GM11168 (cell line): ENCODE data around the gene MDM1.

ENCODE experiments used
- in situ Hi-C: fragments of 300-500 bp; cut with MboI; formaldehyde crosslinking; loops from one replicate; pipeline ENCODE4 v1.12.0; 2022; ENCODE audit warnings: low sequenced_read_pairs; ENCODE audit not compliant: unreplicated experiment

MDM1 gene

GRCh38 chr12:68331869-68332727, at the start of gene MDM1:
TSS of gene MDM1 (minus strand) at chr12:68332362. CDS start at chr12:68332245, 117 bp downstream.
- in situ Hi-C loops: no loop called here

GRCh38 chr12:68381476-68382219, 49.5 kb upstream of the MDM1 start:
- in situ Hi-C loops: no loop called here

DNA sequence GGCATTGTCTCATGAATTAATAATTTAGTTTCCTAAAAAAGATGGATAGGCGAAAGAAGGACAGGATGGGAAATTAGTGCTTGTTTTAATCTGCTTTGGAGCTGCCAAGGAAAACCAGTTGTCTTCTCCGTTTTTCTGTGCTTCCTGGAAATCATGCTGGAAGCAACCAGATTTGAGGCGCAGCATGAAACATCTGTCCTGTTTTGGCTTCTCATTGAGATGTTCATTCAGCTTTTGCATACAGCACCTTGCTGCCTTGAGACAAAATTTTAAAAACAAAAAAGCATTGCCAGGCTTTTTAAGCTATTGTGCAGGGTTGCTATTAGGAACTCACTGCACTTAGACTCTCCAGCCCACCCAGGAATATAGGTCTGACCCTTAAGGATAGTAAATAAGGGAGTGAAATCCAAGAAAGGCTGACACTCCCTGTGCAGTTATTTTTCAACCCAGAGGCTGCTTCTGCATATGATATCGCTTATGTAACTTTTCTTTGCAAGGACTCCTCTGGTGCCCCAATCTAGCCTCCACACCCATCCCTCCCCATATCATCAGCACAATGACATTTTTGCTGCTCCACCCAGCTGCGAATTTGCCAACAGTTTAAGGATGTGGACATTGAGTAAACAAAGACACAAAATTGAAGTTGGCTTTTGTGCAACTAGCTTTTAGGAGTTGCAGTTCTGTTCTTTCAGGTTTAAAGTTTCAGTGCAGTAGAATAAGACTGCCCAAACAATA, 46.9 kb upstream of the MDM1 start:
- in situ Hi-C loops: no loop called here

DNA sequence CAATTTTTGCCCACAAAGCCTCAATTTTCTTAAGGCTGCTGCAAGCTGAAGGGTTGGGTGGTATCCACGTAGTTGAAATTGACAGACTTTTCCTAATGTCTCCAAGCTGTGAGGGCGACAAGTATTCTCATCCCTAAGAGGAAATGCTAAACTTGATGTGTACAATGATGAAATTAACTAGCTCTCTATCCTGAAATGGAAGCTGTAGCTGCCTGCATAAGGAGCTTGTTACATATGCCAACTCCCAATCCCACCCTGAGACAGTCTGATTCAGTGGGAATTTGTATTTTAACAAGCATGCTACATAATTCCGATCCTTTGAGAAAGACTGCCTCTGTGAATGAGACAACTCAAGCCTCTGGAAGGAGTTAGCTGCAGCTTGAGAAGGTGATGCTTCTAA, 45.7 kb upstream of the MDM1 start:
- in situ Hi-C loops: no loop called here

GRCh38 chr12:68376901-68377300, 44.7 kb upstream of the MDM1 start:
- in situ Hi-C loops: no loop called here

DNA sequence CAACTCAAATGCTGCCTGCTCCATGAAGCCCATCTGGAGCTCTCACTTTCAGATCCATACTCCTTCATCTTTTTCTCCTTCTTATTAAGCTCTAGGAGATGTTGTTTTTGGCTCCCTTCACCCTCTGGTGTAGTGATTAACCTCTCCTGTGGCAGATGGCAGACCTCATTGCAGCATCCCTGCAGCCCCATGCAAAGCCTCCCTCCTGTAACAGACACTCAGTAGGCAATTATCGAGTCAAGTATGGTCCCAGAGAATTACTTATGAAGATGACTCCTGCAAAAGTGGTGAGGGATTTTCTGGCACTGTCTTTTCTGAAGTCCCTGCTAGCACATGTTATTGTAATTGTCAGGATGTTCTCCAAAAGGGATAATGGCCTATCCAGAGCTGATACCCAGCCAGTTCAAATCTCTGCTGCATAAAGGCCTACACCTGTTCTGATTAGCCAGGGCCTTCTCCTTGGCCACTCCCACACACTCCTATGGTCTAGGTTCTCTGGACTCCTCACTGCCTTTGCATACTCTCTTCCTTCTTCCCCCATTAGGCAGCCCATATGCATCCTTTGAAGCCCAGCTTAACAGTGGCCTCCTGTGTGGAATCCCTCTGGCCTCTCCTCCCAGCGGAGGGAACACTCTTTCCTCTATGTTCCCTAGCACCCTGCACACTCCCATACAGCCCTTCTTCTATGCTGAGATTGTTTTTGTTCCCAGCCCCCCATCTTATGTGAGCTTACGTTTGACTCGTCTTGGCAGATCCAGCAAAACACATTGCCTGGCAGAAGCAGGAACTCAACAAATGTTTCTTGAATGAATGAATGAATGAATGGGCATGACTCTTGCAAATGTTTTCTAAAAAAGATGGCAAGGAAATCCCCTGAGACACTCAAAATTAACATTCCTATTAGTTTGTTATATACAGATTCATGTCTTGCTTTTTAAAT, 43.9 kb upstream of the MDM1 start:
- in situ Hi-C loops: no loop called here

GRCh38 chr12:68374307-68374982, 42.3 kb upstream of the MDM1 start:
- in situ Hi-C loops: loop anchor here (25.0 kb wide), 1 partner anchor 263 kb away; no protein-coding TSS in a partner anchor

GRCh38 chr12:68370667-68371066, 38.5 kb upstream of the MDM1 start:
- in situ Hi-C loops: loop anchor here (25.0 kb wide), 1 partner anchor 267 kb away; no protein-coding TSS in a partner anchor

DNA sequence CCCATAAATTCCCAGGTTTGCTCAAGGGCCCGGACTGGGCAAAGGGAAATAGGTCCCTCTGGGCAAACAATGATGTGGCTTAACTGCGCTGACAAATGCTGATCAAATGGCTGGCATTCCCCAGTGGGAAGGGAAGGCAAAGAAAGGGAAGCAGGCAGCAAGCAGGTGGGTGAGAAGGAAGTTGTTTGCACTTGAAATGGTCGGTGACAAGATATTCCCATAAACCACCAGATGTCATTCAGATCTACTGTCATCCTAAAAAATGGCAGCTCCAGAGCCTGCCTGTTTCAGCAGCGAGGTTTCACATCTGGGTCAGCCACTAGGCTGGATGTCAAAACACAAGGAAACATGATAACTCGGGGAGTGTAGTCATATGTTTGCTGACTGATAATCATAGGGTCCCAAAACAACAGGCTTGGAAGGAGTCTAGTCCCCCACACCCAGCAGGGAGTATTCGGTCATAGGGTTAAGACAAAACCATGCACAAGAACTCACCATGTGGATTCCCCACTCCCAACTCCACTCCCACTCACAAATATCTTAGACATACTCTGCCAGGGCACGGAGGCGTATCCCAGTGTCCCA, 37.9 kb upstream of the MDM1 start:
- in situ Hi-C loops: loop anchor here (25.0 kb wide), 1 partner anchor 267 kb away; no protein-coding TSS in a partner anchor

- in situ Hi-C loops: loop anchor here (25.0 kb wide), 1 partner anchor 269 kb away; no protein-coding TSS in a partner anchor
These were observed 36.2 kb upstream of the MDM1 start for GRCh38 chr12:68368327-68368726.

GRCh38 chr12:68367903-68368302, 35.7 kb upstream of the MDM1 start:
- in situ Hi-C loops: loop anchor here (25.0 kb wide), 1 partner anchor 269 kb away; no protein-coding TSS in a partner anchor

DNA sequence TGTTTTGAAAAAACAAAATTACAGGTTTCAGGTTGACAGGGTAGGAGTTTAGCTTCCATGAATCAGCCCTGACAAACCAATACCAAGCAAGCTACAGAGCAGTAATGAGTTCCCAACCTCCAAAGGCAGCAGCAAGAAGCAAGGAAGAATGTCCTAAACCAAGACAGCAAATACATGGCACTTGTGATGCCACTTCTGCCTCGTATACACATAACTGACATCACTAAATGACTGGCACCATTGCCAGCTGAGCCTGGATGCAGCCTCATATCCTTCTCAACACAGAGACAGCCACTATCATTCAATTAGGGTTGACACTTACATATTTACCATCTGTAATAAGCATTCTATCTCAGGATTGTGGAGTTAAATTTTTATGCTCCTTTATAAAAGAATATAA, 35.0 kb upstream of the MDM1 start:
- in situ Hi-C loops: loop anchor here (25.0 kb wide), 1 partner anchor 270 kb away; no protein-coding TSS in a partner anchor

- in situ Hi-C loops: loop anchor here (25.0 kb wide), 1 partner anchor 272 kb away; no protein-coding TSS in a partner anchor
These were observed 32.9 kb upstream of the MDM1 start for GRCh38 chr12:68364893-68365725.

DNA sequence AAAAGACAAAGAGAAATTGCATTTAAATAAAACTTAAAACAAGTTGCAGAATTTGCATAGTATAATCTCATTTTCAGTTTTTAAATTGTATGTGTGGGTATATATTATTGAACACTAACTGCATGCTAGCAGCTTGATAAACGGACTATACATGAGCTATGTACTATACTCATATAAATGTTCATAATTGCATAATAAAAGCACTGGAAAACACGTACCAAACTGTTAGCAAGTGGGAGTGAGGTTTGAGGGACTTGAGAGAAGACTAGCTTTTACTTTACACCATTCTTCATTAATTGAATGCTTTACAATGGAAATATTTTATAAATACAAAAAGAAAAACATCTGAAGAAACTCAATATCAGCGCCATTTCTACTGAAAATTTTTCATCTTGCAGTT, 32.2 kb upstream of the MDM1 start:
- in situ Hi-C loops: loop anchor here (25.0 kb wide), 1 partner anchor 273 kb away; no protein-coding TSS in a partner anchor

DNA sequence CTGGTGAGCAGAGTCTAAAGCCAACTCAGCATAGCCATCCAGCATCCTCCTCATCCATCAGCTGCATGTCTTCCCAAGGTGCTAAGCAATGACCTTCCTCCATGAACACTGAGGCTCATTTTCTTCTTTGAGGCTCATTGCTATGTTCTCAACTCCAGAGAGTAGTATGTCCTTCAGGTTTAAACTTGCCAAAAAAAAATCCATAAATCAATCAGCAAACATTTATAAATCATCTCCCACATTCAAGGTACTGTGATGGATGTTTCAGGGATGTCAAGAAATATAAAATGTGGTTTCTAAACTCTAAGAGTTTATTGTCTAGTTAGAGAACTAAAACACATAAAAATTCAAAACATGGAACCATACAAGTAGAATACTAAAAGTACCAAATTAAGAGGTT, 29.8 kb upstream of the MDM1 start:
- in situ Hi-C loops: loop anchor here (25.0 kb wide), 1 partner anchor 275 kb away; no protein-coding TSS in a partner anchor

DNA sequence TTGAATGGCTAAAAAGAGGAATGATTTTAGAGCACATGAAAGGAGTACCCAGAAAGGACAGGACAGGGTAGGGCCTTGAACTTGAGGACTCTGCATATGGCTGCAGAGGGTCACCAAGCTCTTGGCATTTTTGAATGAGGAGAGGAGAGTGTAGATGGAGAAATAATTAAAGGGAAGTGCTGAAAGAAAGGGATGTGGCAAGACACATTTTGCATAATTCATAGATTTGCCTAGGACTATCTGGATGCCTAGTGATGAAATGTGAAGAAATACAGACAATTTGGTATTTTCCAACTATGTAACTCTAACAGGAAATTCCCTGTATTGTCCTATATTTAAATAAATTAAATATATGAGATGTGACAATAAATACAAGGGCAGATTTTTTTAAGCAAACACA, 27.5 kb upstream of the MDM1 start:
- in situ Hi-C loops: loop anchor here (25.0 kb wide), 1 partner anchor 278 kb away; no protein-coding TSS in a partner anchor
